NCI-H526 (cell line): ENCODE results near the gene EMC1.
"Not testable (repeated sequence)": the region's sequence is repeated elsewhere in the genome, so short reads cannot be mapped to it uniquely, and the experiment has no call there.

Experiments used
- DNase-seq, 2 experiments: peaks; one replicate each; lab custom pipeline; 2025; lab: John Stamatoyannopoulos, UW

The EMC1 gene

DNA sequence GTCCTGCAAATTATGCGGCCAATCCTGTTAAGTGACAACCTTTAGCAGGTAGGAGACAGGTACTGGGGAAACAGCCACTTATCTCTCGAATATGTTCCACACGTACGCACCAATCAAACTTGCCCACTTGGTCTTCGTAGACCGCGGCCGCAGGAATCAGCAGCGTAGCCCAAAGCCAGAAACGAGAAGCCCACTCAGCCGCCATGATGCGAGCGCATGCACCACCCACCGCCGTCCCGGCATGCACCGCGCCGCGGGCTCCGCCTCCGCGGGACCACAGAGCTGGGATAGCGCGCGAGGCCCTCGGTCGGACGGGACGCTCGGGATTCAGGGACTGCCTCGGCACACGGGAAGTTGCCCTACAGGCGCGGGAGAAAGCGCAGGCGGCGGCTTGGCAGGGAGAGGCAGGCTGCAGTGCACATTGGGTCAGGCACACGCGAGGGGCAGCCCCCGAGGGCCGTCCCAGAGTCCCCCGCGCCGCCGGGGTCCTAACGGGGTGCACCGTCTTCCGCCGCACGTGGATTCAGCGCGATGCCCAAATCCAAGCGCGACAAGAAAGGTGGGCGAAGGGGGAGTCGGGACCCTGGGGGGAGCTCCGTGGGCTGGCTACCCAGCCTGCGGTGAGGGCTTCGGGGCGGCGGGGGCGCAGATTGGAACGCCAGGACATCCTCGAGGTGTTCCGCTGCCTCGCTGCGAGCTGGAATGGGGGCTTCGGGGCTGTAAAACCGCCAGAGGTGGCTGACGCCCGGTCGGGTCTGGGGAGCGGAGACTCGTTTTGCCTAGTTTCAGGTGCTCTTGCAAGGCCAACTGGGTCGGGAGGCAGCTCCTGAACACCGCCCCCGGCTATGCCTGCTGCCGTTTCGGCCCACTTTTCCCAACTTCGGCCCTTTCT, at the start of gene EMC1, which contains the start of gene MRTO4:
EMC1 (minus strand) TSS at position 220 of the 892 bp plus-strand sequence; CDS start at position 205, 15 bp downstream.
MRTO4 (plus strand) TSS at position 501 of the 892 bp plus-strand sequence; CDS start at position 532, 31 bp downstream.
- DNase-seq = peak; percentile 33 to 92

DNA sequence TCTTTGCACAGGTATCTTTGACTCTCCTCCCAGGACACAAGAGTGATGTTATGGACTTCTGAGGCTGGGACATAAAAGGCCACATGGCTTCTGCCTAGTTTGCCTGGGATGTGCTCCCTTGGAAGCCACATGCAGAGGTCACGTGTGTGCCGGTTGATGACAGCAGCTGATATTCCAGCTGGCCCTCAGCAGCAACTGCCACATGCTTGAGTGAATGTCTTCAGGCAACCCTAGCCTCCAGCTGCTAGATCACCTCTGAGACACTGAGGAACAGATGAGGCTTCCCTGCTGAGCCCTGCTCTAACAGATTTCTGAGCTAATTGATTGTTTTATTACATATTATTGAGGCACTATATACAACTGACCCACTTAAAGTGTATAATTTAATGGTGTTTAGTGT, 48.9 kb upstream of the EMC1 start:
- no peak for DNase-seq

DNA sequence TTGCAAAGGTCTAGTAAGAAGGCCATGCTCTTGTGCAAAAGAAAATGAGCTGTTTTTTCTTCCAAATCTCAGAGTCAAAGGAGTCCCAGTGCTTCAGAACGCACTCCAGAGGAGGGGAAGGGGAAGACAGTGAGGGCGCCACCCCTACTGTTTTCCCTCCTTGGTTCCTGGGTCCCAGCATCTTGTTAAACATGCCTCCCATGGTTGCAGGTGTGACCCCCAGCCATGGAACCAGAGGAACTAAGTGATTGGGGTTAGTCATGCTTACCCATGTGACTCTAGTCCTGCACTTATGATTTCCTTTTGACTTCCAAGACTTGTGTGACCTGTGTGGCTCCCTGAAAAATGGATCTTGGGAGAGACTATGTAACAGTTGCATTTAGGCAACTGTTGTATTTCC, 43.3 kb upstream of the EMC1 start:
- no peak for DNase-seq

DNA sequence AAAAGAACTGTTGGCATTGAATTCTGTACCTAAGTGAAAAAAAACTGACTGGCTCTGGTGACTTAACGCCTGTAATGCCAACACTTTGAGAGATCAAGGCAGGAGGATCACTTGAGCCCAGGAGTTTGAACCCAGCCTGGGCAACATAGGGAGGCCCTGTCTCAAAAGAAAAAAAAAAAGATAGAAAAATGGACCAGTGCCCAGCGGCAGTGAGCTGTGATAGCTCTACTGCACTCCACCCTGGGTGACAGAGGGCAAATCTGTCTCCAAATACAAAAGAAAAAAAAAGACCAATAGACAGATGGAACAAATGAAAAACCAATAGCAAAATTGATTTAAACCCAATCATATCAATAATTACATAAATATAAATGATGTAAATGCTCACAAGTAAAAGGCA, 37.9 kb upstream of the EMC1 start:
- no peak for DNase-seq

DNA sequence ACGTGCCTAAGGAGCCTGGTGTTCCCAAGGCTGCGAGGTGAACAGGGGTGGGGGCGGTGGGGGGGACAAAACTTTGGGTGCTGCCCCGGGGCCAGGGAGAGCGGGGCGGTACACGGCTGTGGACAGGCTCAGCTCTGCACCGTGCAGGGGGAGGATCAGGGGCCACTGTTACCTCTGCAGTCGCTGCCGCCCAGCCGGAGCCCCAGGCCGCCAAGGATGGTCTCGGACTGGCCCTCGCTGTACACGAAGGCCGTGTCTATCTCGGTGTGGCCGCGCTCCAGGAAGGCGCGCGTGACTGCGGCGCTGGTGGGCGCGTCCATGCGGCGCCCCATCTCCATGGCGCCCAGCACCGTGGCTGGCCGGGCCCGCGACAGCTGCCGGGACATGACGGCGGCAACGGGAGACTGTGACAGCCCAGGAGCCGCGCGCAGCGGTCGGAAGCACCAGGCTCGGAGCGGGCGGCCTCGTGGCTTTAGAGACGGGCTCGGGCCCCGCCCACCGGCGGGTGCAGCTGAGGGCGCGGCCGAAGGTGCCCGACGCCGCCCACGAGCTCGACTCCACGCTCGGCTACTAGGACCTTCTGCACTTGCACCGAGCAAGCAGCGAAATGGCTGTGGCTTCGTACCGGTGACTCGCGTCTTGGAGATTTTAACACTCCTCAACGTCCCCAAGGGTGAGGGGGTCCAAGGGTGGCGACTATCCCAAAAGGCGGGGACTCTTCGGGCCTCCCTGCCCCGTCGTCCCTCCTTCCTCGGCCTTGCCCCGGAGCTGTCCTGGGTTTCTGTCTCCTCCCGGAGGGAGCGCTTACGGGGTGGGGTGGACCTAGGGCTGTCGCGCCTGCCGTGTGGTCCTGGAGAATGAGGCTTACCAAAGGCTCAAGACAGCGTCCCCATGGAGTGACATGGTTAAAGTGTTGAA, 37.3 kb upstream of the EMC1 start, which contains the start of gene AKR7A3:
AKR7A3 (minus strand) TSS at position 447 of the 918 bp plus-strand sequence; CDS start at position 386, 61 bp downstream.
- DNase-seq = peak in 1 of 2 experiments; percentile 47

DNA sequence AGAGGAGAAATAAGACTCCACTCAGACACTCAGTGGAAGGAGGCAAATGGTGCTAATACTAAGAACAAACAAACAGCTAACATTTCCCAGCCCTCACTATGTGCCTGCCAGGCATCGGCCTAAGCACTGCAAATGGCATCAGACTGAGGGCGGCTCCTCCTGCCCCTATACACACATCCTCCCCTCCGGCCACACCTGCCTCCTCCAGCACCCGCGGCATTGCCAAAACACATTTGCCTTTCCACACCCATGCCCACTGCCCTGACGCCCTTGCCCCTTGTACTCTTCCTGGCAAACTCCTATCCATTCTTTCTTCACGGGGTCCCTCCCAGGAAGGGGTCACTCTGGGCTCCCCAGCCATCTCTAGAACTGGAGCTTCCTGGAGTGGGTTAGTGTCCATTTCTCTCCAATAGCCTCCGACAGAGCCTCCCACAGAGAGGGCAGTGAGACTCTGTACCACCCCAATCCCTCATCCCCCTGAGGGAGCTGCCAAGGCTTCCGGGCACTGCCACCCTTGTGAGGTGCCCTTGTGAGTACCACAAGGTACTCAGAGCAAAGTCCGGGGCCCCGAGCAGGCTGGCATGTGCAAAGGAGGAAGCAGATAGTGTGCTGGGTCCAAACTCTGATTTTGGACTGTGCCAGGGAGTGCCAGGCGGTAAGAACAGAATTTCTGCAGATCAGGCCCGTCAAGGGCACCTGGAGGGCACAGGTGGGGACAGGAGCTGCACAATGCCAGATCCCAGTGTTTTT, 36.3 kb upstream of the EMC1 start:
- no peak for DNase-seq

DNA sequence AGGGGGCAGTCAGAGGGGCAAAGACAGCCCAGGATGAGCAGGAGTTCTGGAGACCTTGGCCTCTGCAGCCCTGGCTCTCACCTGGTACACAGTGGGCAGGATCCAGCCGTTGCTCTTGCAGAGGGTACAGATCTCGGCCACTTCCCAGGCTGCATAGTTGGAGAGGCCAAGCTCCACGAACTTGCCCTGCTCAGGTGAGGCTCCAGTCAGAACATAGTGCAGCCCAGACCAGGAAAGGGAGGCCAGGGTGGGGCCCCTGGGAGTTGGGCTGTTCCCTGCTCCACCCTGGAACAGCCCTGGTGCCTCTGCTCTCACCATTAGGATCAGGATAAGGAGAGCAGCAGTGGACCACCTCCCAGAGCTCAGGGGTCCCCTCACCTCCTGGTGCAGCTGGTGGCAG, 34.5 kb upstream of the EMC1 start:
- DNase-seq = not testable (repeated sequence)

DNA sequence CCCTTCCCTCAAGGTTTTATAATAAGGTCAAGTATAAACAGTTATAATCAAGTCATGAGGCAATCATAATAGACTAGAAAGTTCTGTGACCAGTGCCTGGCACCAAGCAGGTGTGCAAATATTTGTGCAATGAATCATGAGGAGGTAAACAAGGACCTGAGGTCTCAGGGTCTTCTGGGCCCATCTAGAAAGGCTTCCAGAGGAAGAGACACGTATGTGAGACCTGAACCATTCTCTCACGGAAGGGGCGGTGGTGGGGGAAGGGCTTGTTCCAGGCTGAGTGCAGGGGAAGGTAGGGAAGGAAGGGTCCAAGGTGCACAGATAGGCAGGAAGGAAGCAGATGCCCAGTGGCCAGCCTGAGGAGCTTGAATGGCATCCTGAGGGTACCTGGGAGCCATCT, 34.0 kb upstream of the EMC1 start:
- not testable (repeated sequence) for DNase-seq

DNA sequence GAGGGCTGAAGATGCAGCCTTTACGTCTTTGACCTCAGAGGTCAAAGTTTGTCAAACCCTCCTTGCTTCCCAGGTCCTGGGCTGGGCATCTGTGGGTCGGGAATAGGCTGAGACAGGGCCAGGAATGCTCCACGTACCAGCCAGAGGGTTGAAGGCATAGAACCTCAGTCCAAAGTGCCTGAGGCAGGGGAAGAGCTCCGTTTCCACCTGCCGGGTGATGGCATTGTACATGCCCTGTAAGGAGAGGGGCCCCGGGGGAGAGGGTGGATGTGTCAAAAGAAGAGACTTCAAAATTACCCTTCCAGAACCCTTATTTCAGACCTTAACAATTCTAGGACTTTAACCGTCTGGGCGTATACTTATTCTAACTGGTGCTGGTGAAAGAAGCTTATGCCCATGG, 33.6 kb upstream of the EMC1 start:
- no peak for DNase-seq

DNA sequence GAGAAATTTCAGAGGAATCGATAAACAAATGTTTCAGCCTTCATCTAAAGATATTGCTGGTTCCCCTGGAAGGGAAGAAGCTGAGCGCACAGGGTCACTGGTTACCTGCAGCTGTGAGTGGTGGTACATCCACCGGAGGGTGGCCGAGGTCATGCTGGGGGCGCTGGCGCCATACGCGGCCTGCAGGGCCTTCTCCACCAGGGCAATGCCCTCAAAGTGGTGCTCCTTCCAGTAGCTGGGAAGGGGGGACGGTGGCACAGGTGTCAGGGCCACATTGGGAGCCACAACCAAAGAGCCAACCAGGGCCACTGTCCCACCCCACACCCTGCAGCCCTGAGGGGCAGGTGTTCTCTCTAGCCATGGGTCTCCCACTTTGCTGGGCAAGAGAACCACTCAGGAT, 32.6 kb upstream of the EMC1 start:
- no peak for DNase-seq

DNA sequence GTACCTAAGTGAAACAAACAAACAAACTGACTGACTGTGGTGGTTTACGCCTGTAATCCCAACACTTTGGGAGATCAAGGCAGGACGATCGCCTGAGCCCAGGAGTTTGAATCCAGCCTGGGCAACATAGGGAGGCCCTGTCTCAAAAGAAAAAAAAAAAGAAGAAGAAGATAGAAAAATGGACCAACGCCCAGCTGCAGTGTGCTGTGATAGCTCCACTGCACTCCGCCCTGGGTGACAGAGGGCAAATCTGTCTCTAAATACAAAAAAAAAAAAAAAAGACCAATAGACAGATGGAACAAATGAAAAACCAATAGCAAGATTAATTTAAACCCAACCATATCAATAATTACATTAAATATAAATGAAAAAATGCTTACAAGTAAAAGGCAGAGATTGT, 23.3 kb upstream of the EMC1 start:
- no peak for DNase-seq

DNA sequence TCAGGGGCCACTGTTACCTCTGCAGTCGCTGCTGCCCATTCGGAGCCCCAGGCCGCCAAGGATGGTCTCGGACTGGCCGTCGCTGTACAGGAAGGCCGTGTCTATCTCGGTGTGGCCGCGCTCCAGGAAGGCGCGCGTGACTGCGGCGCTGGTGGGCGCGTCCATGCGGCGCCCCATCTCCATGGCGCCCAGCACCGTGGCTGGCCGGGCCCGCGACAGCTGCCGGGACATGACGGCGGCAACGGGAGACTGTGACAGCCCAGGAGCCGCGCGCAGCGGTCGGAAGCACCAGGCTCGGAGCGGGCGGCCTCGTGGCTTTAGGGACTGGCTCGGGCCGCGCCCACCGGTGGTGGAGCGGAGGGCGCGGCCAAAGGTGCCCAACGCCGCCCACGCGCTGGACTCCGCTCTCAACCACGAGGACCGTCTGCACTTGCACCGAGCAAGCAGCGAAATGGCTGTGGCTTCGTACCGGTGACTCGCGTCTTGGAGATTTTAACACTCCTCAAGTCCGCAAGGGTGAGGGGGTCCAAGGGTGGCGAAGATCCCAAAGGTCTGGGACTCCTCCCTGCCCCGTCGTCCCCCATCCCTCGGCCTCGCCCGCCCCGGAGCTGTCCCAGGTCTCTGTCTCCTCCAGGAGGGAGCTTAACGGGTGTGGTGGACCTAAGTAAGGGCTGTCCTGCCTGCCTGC, 22.7 kb upstream of the EMC1 start:
- not testable (repeated sequence) for DNase-seq

DNA sequence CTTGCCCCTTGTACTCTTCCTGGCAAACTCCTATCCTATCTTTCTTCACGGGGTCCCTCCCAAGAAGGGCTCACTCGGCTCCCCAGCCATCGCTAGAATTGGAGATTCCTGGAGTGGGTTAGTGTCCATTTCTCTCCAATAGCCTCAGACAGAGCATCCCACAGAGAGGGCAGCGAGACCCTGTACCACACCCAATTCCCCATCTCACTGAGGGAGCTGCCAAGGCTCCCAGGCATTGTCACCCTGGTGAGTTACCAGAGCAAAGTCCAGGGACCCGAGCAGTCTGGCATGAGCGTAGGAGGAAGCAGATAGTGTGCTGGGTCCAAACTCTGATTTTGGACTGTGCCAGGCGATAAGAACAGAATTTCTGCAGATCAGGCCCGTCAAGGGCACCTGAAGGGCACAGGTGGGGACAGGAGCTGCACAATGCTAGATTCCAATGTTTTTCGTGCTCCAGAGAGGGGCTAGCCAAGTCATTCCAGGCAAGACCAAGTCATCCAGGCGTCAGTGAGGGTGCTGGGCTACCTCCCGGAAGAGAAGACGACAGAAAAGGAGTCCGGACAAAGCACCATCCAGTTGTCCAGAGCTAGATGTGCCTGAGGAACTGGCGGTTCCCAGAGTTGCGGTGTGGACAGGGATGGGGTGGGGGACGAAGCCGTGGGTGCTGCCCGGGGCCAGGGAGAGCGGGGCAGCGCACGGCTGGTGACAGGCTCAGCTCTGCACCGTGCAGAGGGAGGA, 22.0 kb upstream of the EMC1 start:
- DNase-seq = no peak

DNA sequence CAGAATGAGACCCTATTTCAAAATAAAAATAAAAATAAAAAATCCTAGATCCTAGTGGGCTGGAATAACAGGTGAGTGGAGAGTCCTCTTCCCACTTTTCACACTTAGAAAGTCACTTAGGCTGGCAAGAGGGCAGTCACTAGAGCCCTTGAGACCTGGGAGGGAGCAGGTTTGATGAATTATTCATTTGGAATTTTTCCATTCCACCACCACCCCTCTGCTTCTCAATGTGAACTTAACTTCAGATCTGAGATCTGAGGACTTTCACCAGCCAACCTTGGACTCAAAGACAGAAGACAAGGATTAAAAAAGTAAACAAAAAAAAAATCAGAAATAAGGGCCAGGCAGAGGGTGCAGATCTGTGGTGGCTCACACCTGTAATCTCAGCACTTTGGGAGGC, 20.7 kb upstream of the EMC1 start:
- DNase-seq = no peak

DNA sequence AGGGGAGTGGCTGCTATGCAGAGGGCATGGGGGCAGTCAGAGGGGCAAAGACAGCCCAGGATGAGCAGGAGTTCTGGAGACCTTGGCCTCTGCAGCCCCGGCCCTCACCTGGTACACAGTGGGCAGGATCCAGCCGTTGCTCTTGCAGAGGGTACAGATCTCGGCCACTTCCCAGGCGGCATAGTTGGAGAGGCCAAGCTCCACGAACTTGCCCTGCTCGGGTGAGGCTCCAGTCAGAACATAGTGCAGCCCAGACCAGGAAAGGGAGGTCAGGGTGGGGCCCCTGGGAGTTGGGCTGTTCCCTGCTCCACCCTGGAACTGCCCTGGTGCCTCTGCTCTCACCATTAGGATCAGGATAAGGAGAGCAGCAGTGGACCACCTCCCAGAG, 19.0 kb upstream of the EMC1 start:
- DNase-seq = not testable (repeated sequence)

DNA sequence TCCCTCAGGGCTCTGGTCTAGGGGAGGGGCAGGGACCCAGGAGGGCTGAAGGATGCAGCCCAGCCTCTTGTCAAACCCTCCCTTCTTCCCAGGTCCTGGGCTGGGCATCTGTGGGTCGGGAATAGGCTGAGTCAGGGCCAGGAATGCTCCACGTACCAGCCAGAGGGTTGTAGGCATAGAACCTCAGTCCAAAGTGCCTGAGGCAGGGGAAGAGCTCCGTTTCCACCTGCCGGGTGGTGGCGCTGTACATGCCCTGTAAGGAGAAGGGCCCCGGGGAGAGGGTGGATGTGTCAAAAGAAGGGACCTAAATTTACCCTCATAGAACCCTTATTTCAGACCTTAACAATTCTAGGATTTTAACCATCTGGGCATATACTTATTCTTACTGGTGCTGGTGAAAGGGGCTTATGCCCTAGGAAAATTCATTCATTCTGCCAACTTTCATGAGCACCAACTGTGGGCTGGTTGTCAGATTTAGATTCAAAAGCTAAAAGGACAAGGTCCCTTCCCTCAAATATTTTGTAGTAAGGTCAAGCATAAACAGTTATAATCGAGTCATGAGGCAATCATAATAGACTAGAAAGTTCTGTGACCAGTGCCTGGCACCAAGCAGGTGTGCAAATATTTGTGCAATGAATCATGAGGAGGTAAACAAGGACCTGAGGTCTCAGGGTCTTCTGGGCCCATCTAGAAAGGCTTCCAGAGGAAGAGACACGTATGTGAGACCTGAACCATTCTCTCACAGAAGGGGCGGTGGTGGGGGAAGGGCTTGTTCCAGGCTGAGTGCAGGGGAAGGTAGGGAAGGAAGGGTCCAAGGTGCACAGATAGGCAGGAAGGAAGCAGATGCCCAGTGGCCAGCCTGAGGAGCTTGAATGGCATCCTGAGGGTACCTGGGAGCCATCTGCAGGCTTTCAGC, 18.4 kb upstream of the EMC1 start:
- DNase-seq = not testable (repeated sequence)

DNA sequence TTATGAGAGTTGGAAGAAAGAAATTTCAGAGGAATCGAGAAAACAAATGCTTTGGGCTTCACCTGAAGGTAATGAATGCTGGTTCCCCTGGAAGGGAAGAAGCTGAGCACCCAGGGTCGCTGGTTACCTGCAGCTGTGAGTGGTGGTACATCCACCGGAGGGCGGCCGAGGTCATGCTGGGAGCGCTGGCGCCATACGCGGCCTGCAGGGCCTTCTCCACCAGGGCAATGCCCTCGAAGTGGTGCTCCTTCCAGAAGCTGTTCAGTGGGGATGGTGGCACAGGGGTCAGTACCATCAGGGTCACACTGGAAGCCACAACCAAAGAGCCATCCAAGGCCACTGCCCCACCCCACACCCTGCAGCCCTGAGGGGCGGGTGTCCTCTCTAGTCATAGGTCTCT, 17.1 kb upstream of the EMC1 start:
- no peak for DNase-seq

DNA sequence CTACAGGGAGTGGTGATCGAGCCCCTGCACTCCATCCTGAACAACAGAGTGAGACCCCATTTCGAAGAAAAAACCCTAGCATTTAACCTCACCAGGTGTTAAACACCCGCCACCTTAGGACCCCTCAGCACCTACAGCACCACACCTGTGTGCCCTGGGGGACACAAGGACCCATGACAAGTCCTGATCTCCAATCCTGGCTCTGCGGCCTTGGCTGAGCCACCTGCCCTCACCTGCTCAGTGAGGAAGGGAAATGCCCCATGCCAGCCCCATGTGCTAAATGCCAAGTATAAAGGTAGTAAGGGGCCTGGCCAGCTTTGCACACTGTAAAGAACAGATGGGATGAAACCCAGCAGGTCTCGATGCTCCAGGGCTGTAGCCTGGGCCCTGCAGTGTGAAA, 11.4 kb upstream of the EMC1 start:
- no peak for DNase-seq

DNA sequence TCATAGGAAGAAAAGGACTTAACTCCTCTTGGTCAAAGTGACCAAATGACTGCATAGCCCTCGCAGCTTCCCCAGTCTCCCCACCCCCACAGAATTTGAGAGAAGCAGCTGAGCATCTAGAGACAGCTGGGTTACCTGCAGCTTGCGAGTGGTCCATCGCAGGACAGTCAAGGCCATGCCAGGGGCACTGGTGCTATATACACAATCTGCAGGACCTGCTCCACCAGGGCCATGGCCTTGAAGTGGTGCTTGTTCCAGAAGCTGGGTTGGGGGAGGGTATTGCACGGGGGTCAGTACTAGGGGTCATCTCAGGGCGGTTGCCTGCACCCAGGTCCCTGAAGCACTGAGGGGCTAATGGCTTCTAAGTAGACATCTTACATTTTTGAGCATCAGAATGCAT, 10.7 kb upstream of the EMC1 start:
- DNase-seq = no peak
